ENCODE results near the gene TNIK. TPM values are rescaled to one million over a fixed set of nuclear protein-coding genes. Genes with fewer than 3 reads are reported as not detected.
"Not testable (repeated sequence)": the region's sequence is repeated elsewhere in the genome, so short reads cannot be mapped to it uniquely, and the experiment has no call there.

Gene TNIK
- total RNA-seq, 2 experiments from 2014 or later = 32.1 to 39.2 TPM

GRCh38 chr3:171122861-171123260 lies 337.3 kb downstream of the TNIK start:
- no peak for ATAC-seq
- CTCF ChIA-PET = interaction anchor here (0.9 to 1.2 kb wide), 2 partner anchors 40 to 290 kb away, joined by 3 read pairs; no protein-coding TSS in a partner anchor
- Mint-ChIP-seq H3K36me3 (ENCODE audit: low read depth) (peaks cover 50% of the 10 kb centered on the region), H3K27me3 (ENCODE audit: low read depth) (no peaks in the 10 kb centered on the region), H3K9me3 (ENCODE audit: insufficient read depth) (no peaks in the 10 kb centered on the region), H3K4me3 (no peak overlapping the region), H3K4me1 (ENCODE audit: low read depth) (no peaks in the 10 kb centered on the region), H3K27ac (no peak overlapping the region)
- DNase-seq = no peak
- POLR2A ChIA-PET = no interaction called here

GRCh38 chr3:171122240-171122639 lies 338.0 kb downstream of the TNIK start:
- Mint-ChIP-seq H3K27ac (no peak overlapping the region), H3K27me3 (ENCODE audit: low read depth) (no peaks in the 10 kb centered on the region), H3K36me3 (ENCODE audit: low read depth) (peaks cover 51% of the 10 kb centered on the region), H3K9me3 (ENCODE audit: insufficient read depth) (no peaks in the 10 kb centered on the region), H3K4me1 (ENCODE audit: low read depth) (no peaks in the 10 kb centered on the region), H3K4me3 (no peak overlapping the region)
- POLR2A ChIA-PET = no interaction called here
- DNase-seq (no peak), ATAC-seq (no peak)
- CTCF ChIA-PET = interaction anchor here (0.9 to 1.2 kb wide), 2 partner anchors 41 to 290 kb away, joined by 3 read pairs; no protein-coding TSS in a partner anchor

- peaks cover 53% of the 10 kb centered on the region for H3K36me3 Mint-ChIP-seq (ENCODE audit: low read depth)
- no peak overlapping the region for H3K27ac Mint-ChIP-seq
Observed at GRCh38 chr3:171121801-171122200, 338.4 kb downstream of the TNIK start.

GRCh38 chr3:171119402-171119801 lies 340.8 kb downstream of the TNIK start:
- H3K9me3 Mint-ChIP-seq (ENCODE audit: insufficient read depth); H3K4me1 Mint-ChIP-seq (ENCODE audit: low read depth); CTCF ChIA-PET; H3K27me3 Mint-ChIP-seq (ENCODE audit: low read depth); H3K27ac Mint-ChIP-seq; ATAC-seq; DNase-seq; H3K4me3 Mint-ChIP-seq; POLR2A ChIA-PET: not testable (repeated sequence)
- H3K36me3 Mint-ChIP-seq (ENCODE audit: low read depth) = peaks cover 45% of the 10 kb centered on the region

More at GRCh38 chr3:171121801-171122200, 338.4 kb downstream of the TNIK start:
- Mint-ChIP-seq H3K4me1 (ENCODE audit: low read depth) (no peaks in the 10 kb centered on the region), H3K4me3 (no peak overlapping the region), H3K9me3 (ENCODE audit: insufficient read depth) (no peaks in the 10 kb centered on the region), H3K27me3 (ENCODE audit: low read depth) (no peaks in the 10 kb centered on the region)
- DNase-seq = no peak
- POLR2A ChIA-PET = no interaction called here
- ATAC-seq = no peak
- CTCF ChIA-PET = no interaction called here

GRCh38 chr3:171118993-171119392 lies 341.2 kb downstream of the TNIK start:
- H3K27me3 Mint-ChIP-seq (ENCODE audit: low read depth); POLR2A ChIA-PET; H3K27ac Mint-ChIP-seq; H3K4me1 Mint-ChIP-seq (ENCODE audit: low read depth); H3K4me3 Mint-ChIP-seq; DNase-seq; H3K9me3 Mint-ChIP-seq (ENCODE audit: insufficient read depth); ATAC-seq; CTCF ChIA-PET: not testable (repeated sequence)
- peaks cover 43% of the 10 kb centered on the region for H3K36me3 Mint-ChIP-seq (ENCODE audit: low read depth)

GRCh38 chr3:171116824-171117395 lies 343.3 kb downstream of the TNIK start:
- ChIA-PET POLR2A (no interaction called here), CTCF (no interaction called here)
- DNase-seq = no peak
- peaks cover 27% of the 10 kb centered on the region for H3K36me3 Mint-ChIP-seq (ENCODE audit: low read depth)
- no peaks in the 10 kb centered on the region for H3K9me3 Mint-ChIP-seq (ENCODE audit: insufficient read depth)
- H3K4me3 Mint-ChIP-seq = no peak overlapping the region
- no peaks in the 10 kb centered on the region for H3K4me1 Mint-ChIP-seq (ENCODE audit: low read depth)
- no peak for ATAC-seq
- H3K27ac Mint-ChIP-seq = no peak overlapping the region
- no peaks in the 10 kb centered on the region for H3K27me3 Mint-ChIP-seq (ENCODE audit: low read depth)

GRCh38 chr3:171116365-171116764 lies 343.8 kb downstream of the TNIK start:
- H3K4me1 Mint-ChIP-seq (ENCODE audit: low read depth) = no peaks in the 10 kb centered on the region
- ChIA-PET CTCF (no interaction called here), POLR2A (no interaction called here)
- H3K9me3 Mint-ChIP-seq (ENCODE audit: insufficient read depth) = no peaks in the 10 kb centered on the region
- ATAC-seq (no peak), DNase-seq (no peak)
- H3K27me3 Mint-ChIP-seq (ENCODE audit: low read depth) = no peaks in the 10 kb centered on the region
- H3K36me3 Mint-ChIP-seq (ENCODE audit: low read depth) = peaks cover 26% of the 10 kb centered on the region
- no peak overlapping the region for H3K27ac Mint-ChIP-seq
- no peak overlapping the region for H3K4me3 Mint-ChIP-seq

- Mint-ChIP-seq H3K27me3 (ENCODE audit: low read depth) (no peaks in the 10 kb centered on the region), H3K27ac (no peak overlapping the region), H3K4me1 (ENCODE audit: low read depth) (no peaks in the 10 kb centered on the region), H3K9me3 (ENCODE audit: insufficient read depth) (no peaks in the 10 kb centered on the region), H3K4me3 (no peak overlapping the region), H3K36me3 (ENCODE audit: low read depth) (peaks cover 27% of the 10 kb centered on the region)
- ChIA-PET POLR2A (no interaction called here), CTCF (no interaction called here)
- ATAC-seq (no peak), DNase-seq (no peak)
Observed at GRCh38 chr3:171115667-171116066, 344.5 kb downstream of the TNIK start.

- POLR2A ChIA-PET = interaction anchor here (0.6 kb wide), 1 partner anchor 470 kb away, joined by 3 read pairs; no protein-coding TSS in a partner anchor
- DNase-seq (no peak), ATAC-seq (no peak)
- no peaks in the 10 kb centered on the region for H3K27me3 Mint-ChIP-seq (ENCODE audit: low read depth)
- H3K27ac Mint-ChIP-seq = no peak overlapping the region
- peaks cover 22% of the 10 kb centered on the region for H3K36me3 Mint-ChIP-seq (ENCODE audit: low read depth)
- no peak overlapping the region for H3K4me3 Mint-ChIP-seq
- no peaks in the 10 kb centered on the region for H3K9me3 Mint-ChIP-seq (ENCODE audit: insufficient read depth)
- CTCF ChIA-PET = no interaction called here
- H3K4me1 Mint-ChIP-seq (ENCODE audit: low read depth) = no peaks in the 10 kb centered on the region
Observed at GRCh38 chr3:171113716-171114115, 346.5 kb downstream of the TNIK start.

GRCh38 chr3:171110715-171111114 lies 349.5 kb downstream of the TNIK start:
- ChIA-PET CTCF (no interaction called here), POLR2A (no interaction called here)
- DNase-seq = no peak
- Mint-ChIP-seq H3K4me1 (ENCODE audit: low read depth) (no peaks in the 10 kb centered on the region), H3K9me3 (ENCODE audit: insufficient read depth) (no peaks in the 10 kb centered on the region), H3K27me3 (ENCODE audit: low read depth) (no peaks in the 10 kb centered on the region), H3K36me3 (ENCODE audit: low read depth) (peaks cover 26% of the 10 kb centered on the region), H3K27ac (no peak overlapping the region), H3K4me3 (no peak overlapping the region)
- no peak for ATAC-seq

- POLR2A ChIA-PET = no interaction called here
- H3K27me3 Mint-ChIP-seq (ENCODE audit: low read depth) = no peaks in the 10 kb centered on the region
- no peaks in the 10 kb centered on the region for H3K4me1 Mint-ChIP-seq (ENCODE audit: low read depth)
- no peaks in the 10 kb centered on the region for H3K9me3 Mint-ChIP-seq (ENCODE audit: insufficient read depth)
- CTCF ChIA-PET = no interaction called here
- no peak overlapping the region for H3K4me3 Mint-ChIP-seq
- peaks cover 22% of the 10 kb centered on the region for H3K36me3 Mint-ChIP-seq (ENCODE audit: low read depth)
- DNase-seq (no peak), ATAC-seq (no peak)
- no peak overlapping the region for H3K27ac Mint-ChIP-seq
Observed at GRCh38 chr3:171108066-171108465, 352.1 kb downstream of the TNIK start.

GRCh38 chr3:171103185-171103584 lies 357.0 kb downstream of the TNIK start:
- DNase-seq (no peak), ATAC-seq (no peak)
- Mint-ChIP-seq H3K27me3 (ENCODE audit: low read depth) (no peaks in the 10 kb centered on the region), H3K4me1 (ENCODE audit: low read depth) (peaks cover 2% of the 10 kb centered on the region), H3K27ac (no peak overlapping the region), H3K4me3 (no peak overlapping the region), H3K9me3 (ENCODE audit: insufficient read depth) (no peaks in the 10 kb centered on the region), H3K36me3 (ENCODE audit: low read depth) (peaks cover 29% of the 10 kb centered on the region)
- ChIA-PET CTCF (interaction anchor here (1.2 kb wide), 1 partner anchor 53 kb away, joined by 3 read pairs; no protein-coding TSS in a partner anchor), POLR2A (no interaction called here)
